ENCODE results near the gene ENHO.

ENHO gene

DNA sequence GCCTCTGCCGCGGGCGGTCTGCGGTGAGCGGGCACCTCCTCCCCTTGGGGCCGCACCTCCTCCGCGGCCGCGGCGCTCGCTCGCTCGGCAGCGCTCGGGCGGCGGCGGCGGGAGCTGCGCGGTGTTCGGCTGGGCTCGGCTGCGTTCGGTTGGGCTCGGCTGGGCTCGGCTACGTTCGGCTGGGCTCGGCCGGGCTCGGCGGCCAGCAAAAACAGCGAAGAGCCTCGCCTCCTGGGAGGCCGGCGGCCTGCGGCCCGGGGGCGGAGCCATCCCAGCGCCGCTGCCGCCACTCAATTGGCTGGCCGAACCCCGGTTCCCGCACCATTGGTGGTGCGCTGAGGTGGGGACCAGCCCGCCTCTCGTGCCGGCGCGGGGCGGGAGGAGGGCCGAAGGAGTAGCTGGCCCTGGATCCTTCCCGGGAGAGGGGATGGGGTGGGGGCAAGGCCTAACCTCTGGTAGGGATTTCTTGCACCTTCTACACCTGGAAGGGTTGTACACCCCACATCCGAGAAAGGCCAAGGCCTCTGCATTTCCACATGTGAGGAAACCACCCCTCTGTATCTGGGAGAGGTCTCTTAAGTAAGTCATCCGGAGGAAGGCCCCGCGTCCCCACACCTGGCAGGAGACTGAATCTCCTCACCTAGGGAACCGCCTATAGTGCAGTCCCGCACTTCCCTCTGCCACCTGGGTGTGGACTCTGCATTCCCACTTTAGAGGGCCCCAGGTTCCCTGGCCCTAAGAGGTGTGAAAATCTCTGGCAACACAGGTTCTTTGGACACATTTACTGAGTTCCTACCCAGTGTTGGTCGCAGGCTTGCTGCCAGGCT is at the start of gene ENHO:
TSS of gene ENHO (minus strand) at position 20 of the 827 bp plus-strand sequence. CDS start 1,295 bp downstream, outside the sequence.
- DNase-seq (ENCODE audit: low spot score) = peak; percentile 81

DNA sequence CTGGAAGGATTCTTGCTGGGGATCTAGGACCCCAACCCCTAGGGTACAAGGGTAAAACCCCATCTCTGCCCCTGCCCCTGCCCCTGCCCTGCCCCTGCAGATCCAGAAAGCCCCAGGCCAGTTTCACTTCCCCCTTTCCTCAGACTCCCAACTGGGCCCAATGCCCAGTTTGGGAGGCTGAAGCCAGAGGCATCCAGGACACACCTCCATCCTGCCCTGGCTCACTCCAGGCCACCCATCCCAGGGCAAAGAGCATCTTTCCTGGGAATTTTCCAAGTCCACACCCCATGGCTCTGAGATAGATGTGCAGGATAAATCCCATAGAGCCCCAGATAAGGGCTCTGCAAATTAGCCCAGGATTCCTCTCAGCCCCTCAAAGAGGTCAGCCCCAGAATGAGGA is 49.3 kb upstream of the ENHO start:
- DNase-seq (ENCODE audit: low spot score) = no peak

DNA sequence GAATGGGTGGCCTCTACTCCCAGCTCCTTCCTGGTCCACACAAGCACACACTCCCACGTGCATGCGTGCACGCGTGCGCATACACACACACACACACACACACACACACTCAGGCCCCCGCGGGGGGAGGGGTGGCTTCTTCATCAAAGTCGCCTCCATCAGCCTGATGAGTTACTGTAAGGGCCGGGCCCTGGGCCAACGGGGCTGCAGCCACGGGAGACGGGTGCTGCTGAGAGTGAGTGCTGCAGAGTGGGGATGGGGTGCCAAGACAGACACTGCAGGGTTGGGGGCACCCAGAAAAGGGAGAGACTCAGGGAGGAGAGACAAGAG is 48.7 kb upstream of the ENHO start:
- DNase-seq (ENCODE audit: low spot score) = no peak

DNA sequence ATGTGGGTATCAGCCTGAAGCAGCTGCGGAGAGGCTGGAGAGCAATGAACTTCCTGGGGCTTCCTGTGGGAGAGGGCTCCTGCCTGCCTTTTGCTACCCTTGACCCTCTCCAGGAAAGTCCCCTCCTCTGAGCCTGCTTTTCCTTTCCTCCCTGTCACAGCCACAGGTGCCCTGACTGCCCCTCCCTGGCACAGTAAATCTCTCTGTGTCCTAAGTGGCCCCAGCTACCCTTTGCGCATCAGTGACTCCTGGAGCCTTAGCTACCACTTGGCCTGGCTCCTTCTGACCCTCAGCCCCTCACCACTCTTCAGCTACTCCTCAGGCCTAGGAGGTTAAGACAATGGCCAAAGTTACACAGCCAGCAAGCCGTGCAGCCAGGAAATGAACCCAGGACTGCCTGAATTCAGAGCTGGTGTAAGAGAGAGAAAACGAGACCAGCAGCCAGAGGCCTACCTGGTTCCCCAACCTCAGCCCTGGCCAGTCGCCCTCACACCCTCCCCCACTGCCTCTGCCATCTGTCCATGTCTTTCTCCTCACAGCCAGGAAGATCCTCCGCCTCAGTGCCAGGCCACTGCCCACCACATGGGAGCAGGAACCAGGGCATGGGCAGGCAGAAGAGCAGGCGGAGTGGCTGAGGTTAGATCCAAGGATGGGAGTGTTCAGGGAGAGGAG is 48.2 kb upstream of the ENHO start:
- no peak for DNase-seq (ENCODE audit: low spot score)

DNA sequence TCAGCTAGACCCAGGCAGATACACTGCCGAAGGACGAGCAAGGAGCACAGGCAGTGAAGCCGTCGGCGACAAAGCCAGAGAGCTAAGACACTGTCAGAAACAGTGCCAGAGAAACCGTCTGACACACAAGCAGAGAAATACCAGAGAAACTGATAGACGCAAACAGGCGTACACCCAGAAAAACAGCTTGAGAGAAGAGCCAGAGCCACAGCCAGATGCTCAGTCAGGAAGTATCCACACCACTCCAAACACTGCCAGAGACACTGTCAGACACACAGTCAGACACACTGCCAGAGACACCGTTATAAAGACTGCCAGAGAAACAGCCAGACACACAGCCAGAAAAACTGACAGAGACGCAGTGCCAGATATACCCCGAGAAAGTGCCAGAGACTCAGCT is 47.6 kb upstream of the ENHO start:
- DNase-seq (ENCODE audit: low spot score) = no peak

DNA sequence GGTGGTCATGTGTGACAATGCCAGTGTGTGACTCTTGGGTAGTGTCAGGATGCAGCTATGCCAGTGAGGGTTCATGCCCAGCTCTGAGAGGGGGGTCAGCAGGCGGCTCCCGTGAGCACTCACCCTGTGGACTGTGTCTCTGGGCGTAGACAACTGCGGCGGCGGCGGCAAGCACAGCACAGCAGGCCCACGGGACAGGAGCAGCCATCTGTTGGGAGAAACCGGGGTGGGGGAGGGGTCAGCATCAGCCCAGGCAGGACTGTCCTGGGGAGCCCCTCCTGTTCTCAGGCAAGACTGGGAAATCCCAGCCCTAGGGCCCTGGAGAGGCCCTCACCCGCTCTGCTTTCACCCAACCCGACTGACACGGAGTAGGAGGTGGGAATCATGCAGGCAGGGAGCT is 46.0 kb upstream of the ENHO start:
- no peak for DNase-seq (ENCODE audit: low spot score)

DNA sequence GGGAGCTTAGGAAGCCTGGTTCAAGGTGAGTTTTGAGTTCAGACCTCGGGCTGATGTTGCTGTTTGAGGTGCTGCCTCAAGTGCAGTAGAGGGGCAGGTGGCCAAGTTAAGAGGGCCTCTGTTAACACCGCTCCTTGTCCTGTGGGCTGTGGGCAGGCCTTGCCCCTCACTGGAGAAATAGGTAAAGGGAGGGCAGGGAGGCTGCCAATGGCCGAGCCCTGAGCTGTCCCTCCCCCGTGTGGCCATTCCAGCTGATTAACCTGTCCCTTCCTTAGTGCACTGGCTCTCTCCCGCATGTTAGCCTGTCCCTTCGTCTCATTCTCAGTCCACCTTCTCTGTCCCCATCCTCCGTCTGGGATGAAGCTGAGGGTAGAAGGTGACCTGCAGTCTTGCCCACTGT is 45.3 kb upstream of the ENHO start:
- DNase-seq (ENCODE audit: low spot score) = no peak

DNA sequence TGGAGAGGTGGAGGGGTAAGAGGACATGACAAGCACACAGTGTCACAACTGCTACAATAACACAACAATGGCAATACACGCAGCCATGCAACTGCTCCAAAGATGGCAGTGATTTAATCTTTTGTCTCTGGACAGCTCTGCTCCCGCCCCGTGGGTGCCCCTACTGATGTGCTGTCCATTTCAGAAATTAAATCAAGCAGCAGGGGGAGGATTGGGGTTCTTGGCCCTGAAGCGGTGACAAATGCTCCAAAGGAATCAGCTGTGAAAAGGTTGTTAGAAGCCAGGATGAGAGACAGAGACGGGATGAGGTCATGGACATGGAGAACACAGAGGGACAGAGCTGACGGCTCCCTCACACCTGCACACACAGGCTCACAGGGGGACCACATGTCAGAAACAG is 44.2 kb upstream of the ENHO start:
- no peak for DNase-seq (ENCODE audit: low spot score)

DNA sequence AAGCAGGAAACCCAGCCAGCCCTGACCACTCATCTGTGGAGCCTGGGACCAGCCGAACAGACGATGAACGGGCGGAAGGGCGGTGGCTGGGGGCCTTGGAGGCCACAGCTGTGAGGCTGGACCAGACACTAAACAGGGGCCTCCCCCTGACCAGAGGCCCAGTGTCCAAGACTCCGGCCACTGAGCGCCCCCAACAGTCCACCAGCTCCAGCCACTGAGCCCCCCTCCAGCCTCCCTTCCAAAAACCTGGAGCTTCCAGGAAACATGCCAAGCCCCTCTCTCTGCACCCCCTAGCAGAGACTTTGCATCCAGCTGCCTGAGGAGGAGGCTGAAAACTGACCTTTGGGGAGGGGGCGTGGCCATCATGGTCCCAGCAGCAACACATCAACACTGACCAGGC is 43.5 kb upstream of the ENHO start:
- no peak for DNase-seq (ENCODE audit: low spot score)

DNA sequence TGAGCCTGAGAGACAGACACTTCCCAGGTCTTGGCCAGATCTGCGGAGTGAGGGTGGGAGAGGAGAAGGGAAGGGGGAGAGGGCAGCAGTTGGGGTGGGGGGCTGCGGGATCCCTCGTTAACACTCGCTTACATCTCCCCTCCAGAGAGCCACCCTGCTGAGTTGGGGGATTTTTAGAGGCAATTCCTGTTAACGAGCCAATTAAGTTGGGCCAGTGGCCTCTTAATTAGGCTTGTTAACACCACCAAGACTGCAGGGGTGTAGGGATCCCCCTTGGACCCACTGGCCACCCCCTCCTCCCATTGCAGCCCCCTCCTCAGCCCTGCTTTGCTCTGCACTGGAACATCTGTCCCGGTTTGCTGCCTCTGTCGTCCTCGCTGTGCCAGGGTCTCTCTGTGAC is 43.1 kb upstream of the ENHO start:
- DNase-seq (ENCODE audit: low spot score) = no peak

DNA sequence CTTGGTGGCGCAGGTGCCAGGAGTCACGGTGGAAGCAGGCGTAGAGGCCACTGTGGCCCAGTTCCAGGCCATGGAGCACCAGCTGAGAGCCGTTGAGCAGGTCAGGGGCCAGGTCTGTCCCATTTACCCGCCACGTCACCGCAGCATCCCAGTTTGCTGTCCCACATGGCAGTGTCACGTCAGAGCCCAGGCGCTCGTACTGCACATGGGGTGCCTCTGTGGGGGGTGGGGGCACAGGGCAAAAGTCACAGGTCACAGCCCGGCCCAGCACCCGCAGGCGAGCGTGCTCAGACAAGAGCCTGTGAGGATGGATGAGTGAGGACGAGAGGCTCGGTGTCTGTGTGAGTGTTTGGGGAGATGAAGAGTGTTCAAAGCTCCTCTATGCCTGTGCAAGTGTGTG is 41.8 kb upstream of the ENHO start:
- DNase-seq (ENCODE audit: low spot score) = no peak

DNA sequence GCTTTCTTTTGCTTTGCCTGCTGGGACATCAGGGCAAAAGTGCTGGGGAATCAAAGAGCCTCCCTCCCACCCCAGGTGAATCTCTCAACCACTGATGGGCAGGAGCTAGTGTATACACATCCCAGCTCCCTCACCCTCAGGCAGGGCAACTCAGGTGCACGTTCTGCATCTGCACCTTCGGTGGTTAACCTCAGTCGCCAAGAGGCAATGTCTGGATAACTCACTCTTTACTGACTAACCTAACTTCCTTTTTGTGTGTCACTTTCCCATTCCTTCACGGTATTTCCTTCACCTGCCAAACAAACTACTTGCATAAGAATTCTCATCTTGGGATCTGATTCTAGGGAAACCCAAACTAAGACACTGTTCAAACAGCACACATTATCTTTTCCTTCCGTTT is 40.5 kb upstream of the ENHO start:
- DNase-seq (ENCODE audit: low spot score) = no peak

DNA sequence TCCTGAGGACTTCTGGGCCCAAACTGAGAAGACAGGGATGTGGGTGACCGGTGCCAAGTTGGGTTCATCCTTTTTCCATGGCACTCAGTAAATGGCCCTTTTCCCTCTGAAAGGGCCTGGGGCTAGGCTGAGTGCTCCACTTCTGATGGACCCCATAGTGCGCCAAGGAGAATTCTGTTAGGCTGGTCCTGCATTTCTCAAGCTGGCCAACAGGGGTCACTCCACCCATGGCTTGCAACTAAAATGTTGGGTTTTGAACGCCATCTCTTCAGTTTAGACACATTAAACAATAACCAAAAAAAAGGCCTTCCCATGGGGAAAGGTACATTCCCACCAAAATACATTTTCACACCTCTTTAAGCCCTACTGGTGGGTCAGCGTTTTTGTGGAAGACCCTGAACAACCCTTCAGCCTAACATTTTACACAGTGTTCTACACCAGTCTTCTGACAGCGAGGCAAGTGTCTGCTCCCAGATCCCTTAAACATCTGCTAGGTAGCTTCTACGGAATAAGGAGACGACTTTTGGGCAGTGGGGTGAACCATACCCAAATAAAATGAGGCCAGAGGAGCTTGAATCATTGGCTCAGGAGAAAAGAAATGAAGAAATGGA is 39.5 kb upstream of the ENHO start:
- peak; percentile 38 for DNase-seq (ENCODE audit: low spot score)

DNA sequence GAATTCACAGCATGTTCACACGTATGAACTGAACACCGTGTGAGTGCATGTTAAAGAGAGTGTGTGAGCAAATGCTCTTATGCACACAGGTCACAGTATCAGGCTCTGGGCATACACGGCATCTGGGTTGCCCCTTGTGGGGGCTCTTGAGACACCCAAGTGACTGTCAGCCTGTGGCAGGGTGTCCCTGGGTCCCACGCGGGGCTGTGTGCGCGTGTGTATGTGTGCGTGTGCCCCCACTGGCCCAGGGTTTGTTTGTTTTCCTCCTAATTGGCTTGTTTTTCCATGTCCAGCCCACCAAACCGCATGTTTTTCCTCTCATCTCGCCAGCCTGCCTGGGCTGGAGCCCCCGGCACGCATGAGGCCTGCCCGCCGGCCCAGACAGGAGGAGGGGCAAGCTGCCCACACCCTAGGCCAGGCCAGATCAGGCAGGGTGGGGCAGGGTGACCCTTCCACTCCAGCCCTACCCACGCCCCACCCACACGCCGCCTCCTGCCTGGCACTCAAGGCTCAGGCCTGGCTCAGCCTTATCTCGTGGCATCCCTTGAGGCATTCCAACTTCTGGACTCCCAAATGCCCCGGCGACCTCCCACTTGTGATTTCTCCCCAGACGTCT is 37.9 kb upstream of the ENHO start:
- DNase-seq (ENCODE audit: low spot score) = no peak

DNA sequence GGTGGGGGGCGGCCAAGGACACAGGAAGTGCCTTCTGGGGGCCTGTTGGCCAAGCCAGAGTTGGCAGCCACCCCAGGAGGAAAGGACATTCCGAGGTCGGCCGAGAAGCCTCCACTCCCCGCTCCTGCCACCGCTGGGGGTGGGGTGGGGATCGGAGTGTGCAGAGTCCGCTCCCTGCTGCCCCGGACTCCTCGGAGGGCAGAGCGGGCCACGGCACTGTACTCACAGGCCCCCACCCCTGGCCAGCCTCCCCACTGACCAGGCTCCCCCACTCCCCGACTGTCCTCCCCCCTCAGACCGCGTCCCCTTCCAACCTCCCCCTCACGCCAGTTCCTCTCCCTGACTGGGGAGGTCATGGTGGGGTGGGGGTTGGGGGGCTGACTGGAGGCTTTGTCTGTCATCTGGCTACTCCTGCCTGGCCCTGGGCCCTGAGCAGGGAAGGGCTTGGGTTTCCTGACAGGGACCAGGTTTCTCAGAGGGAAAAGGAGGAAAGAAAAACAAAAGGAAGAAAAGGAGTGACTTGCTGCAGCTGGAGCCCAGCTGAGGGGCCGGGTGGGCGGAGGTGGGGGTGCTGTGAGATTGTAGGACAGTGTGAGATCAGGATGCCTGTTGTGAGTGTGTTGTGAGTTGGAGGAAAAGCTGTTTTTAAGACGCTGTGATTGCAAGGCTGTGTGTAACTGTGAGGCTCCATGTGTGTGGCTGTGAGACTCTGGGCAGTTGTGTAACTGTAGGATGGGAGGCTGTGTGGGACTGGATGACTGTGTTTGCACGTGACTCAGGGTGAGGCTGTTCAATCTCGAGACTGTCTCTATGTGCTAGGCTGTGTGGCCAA is 37.0 kb upstream of the ENHO start:
- no peak for DNase-seq (ENCODE audit: low spot score)

DNA sequence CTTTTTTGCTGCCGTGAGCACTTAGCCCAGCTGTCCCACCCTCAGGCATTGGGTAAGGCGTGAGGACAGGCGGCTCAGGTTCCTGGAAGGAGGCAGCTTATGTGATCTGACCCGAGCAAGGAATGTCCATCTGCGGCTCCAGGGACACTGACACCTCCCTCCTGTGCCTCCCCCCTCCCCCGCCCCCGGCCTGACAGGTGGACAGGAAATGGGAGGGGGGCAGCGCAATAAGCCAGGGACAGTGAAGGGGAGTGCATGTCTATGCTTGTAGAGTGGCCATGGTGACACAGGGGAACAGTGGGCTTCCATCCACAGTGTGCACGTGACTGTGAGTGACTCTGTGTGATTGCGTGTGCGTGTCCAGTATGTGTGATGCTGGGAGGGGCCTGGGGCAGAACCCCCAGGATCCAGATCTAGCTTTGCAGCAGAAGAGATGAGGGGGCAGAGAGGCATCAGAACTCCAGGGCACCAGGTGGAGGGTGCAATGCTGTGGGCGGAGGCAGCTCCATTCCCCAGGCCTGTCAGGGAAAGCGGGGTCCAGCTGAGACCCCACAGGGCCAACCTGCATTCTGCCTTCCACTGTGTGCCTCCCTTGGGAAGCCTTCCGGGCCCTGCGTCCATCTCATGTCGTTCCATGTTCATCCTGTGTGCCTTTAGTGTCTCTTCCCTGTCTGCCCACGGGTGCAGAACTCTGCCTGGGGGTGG is 36.3 kb upstream of the ENHO start:
- DNase-seq (ENCODE audit: low spot score) = no peak

DNA sequence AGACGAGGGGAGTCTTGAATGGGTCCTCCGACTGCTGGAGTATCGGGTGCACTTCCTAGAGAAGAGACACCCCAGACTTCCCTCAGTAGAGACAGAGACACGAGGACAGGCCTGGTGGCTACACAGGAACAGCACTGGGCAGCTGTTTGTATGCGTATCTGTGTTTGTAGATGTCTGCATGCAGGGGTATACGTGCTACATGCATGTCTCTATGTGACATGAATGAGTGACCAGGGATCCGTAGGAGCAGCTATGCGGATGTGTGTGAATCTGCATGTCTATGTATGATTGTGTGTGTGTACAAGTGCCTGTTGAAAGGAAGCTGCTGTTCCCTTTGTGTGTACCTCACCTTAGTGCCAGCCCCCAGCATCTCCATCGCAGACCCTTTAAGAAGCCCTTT is 35.6 kb upstream of the ENHO start:
- no peak for DNase-seq (ENCODE audit: low spot score)

DNA sequence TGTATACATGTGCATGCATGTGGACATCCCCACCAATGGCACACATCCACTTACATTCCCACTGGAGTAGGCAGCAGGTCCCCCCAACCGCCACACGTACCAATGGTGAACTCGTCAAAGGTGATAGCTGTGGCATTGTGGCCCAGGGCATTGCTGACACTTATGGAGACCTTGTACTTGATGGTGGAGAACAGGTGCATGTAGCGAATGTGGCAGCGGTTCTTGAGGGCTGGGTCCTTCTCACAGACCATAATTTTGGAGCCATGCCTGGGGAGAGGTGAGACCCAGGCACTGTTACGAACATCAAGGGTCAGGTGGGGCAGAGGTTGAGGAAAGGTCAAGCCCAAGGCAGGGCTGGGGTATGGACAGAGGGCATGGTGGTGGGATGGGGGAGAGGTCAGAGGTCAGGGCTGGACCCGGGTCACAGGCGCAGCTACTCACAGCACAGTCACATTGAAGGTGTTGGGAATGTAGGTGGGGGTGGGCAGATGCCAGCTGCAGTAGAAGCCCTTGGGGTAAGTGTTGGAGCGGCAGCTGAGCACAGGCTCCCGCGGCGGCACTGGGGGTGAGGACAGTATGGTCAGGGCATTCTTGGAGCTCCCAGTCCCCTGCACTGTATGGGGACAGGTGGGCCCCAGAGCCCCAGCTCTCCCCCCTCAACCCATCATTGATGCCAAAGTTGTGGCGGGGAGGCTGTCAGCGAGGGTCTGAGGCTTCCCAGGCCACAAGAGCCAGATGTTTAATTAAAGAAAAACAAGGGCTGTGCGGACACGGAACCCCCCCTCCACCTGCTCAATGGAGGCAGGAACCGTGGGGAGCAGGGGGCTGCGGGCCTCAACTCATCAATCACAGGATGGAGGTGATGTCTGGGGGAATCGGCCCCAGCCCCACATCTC is 34.9 kb upstream of the ENHO start:
- no peak for DNase-seq (ENCODE audit: low spot score)

DNA sequence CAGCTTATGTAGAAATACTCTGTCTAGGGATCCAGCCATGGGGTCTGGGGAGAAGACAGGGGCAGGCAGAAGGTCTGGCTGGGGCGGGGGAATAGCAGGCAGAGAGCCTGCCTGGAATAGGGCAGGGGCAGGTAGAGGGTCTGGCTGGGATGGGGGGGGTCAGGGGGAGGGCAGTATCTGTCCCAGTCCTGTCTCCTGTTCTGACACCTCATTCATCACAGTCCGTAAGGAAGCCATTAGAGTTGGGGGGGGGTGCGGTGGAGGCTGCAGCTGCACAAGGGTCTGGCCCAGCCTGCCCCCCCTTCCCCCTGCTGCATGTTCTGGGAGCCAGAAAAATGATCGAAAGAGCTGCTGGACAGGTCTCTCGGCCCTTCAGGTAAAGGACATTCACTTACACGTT is 34.2 kb upstream of the ENHO start:
- DNase-seq (ENCODE audit: low spot score) = no peak

DNA sequence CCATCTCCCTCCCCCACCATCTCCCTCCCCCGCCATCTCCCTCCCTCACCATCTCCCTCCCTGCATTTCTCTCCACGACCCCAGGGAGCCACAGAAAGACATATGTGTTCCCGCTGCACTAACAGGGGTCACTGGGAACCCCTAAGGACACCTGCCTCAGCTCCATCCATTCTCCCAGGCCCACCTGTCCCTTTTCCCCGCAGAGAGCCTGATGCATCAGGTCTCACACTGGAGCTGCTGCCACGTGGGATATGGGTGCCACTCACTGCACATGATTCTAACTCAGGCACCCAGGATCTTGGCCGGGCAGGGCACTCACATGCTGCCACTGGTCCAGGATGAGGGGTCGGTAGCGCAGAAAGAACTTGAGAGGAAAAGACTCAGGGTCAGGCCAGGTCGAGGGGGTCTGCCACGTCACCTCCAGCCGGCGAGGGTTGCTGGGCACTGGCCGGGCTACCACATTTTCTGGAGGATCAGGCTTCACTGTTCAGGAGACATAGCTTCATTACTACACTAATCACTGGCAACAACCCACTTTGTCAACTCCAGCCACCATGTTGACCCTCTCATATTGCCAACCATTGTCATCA is 33.2 kb upstream of the ENHO start:
- DNase-seq (ENCODE audit: low spot score) = no peak
